H1 (cell line): Measurements from ENCODE around the gene BLTP3B. TPM values are rescaled to one million over a fixed set of nuclear protein-coding genes. Genes with fewer than 3 reads are reported as not detected.

Experiments used
- CTCF ChIA-PET: fragments of 300-600 bp; sonication (Branson Sonifier 250); formaldehyde crosslinking; loops from one replicate; lab custom pipeline; 2021; ENCODE audit not compliant: partially characterized antibody; lab: Charles Lee
- POLR2A ChIA-PET: fragments of 300-600 bp; sonication (Branson Sonifier 250); formaldehyde crosslinking; loops from one replicate; lab custom pipeline; 2021; ENCODE audit warnings: inconsistent platforms; ENCODE audit not compliant: partially characterized antibody; lab: Charles Lee
- DNase-seq, 2 experiments: peaks; one replicate each; pipeline versions ENCODE4 v3.0.0 to v3.0.0-alpha.2; 2010 to 2022; ENCODE audit warnings: low spot score in 2 of 2, low read depth in 1 of 2, mixed read lengths in 1 of 2
- FAIRE-seq: peaks from 2 replicates; lab custom pipeline; 2011; peaks lifted over from hg19 to GRCh38; lab: Jason Lieb, UNC
- H2AFZ ChIP-seq: 2 replicates; pipeline ENCODE4 v1.8.1; 2012; ENCODE audit warnings: low read length, inconsistent platforms
- H2AK5ac ChIP-seq: 2 replicates; pipeline ENCODE4 v1.6.1; 2013; ENCODE audit warnings: low read depth, low read length
- H2BK120ac ChIP-seq: replicated peaks from 2 replicates; pipeline ENCODE3; 2013; ENCODE audit warnings: low read depth, low read length, inconsistent platforms
- H2BK12ac ChIP-seq: 2 replicates; pipeline ENCODE4 v1.6.1; 2013; ENCODE audit warnings: low read depth, low read length
- H2BK15ac ChIP-seq: 2 replicates; pipeline ENCODE4 v1.6.1; 2013; ENCODE audit warnings: low read length
- H2BK20ac ChIP-seq: 2 replicates; pipeline ENCODE4 v1.6.1; 2013; ENCODE audit warnings: low read length
- H2BK5ac ChIP-seq: 2 replicates; pipeline ENCODE4 v1.6.1; 2013; ENCODE audit warnings: low read depth, low read length
- H3K14ac ChIP-seq: 2 replicates; pipeline ENCODE4 v1.6.1; 2013; ENCODE audit warnings: inconsistent platforms; ENCODE audit not compliant: insufficient read length
- H3K18ac ChIP-seq: 2 replicates; pipeline ENCODE4 v1.6.1; 2013; ENCODE audit warnings: low read length; ENCODE audit errors: extremely low read depth
- H3K23ac ChIP-seq: 2 replicates; pipeline ENCODE4 v1.6.1; 2013; ENCODE audit warnings: inconsistent platforms; ENCODE audit not compliant: insufficient read length
- H3K23me2 ChIP-seq: 2 replicates; pipeline ENCODE4 v1.6.1; 2013; ENCODE audit warnings: low read depth, low read length
- H3K27ac ChIP-seq: 2 replicates; pipeline ENCODE4 v1.6.1; 2011; ENCODE audit warnings: low read depth, low read length, inconsistent platforms
- H3K27me3 ChIP-seq, 4 experiments: replicated peaks in 1 of 4; 1 replicate in 1 of 4; 2 replicates in 3 of 4; pipeline versions ENCODE4 v1.6.1 to v1.8.1; 2011 to 2013; ENCODE audit warnings: low read length in 3 of 4, mild to moderate bottlenecking in 3 of 4, inconsistent platforms in 2 of 4, mixed read lengths in 2 of 4, moderate library complexity in 1 of 4; ENCODE audit not compliant: control insufficient read depth in 3 of 4, insufficient read depth in 3 of 4; ENCODE audit errors: extremely low read depth in 1 of 4
- H3K36me3 ChIP-seq, 4 experiments: 2 replicates each; pipeline versions ENCODE4 v1.6.1 to v1.8.1; 2011 to 2013; ENCODE audit warnings: mild to moderate bottlenecking in 4 of 4, low read length in 3 of 4, moderate library complexity in 2 of 4, control low read depth in 1 of 4, inconsistent platforms in 1 of 4; ENCODE audit not compliant: insufficient read depth in 4 of 4, control insufficient read depth in 2 of 4
- H3K4ac ChIP-seq: replicated peaks from 2 replicates; pipeline ENCODE3; 2013; ENCODE audit warnings: low read length, low read depth, mixed read lengths, inconsistent platforms; ENCODE audit not compliant: insufficient read length
- H3K4me1 ChIP-seq, 4 experiments: replicated peaks in 1 of 4; 1 replicate in 1 of 4; 2 replicates in 3 of 4; pipeline versions ENCODE4 v1.6.1 to v1.8.1; 2011 to 2013; ENCODE audit warnings: low read length in 3 of 4, inconsistent platforms in 2 of 4, mixed read lengths in 1 of 4; ENCODE audit not compliant: insufficient read depth in 4 of 4, control insufficient read depth in 3 of 4
- H3K4me2 ChIP-seq, 2 experiments: 2 replicates each; pipeline versions ENCODE4 v1.6.1 to v1.8.1; 2011 to 2013; ENCODE audit warnings: low read depth in 2 of 2, low read length in 2 of 2, control low read depth in 1 of 2, inconsistent platforms in 1 of 2, mild to moderate bottlenecking in 1 of 2; ENCODE audit not compliant: insufficient read depth in 1 of 2
- H3K4me3 ChIP-seq, 4 experiments: fragments of 200-600, 300-600 bp in 1 of 4; sonication (generic), shearing (Covaris generic), sonication (Bioruptor Twin) in 1 of 4; 2 replicates each; pipeline versions ENCODE4 v1.5.1 to v1.8.1; 2011 to 2016; ENCODE audit warnings: low read length in 4 of 4, low read depth in 3 of 4, control low read depth in 2 of 4, inconsistent platforms in 2 of 4, mild to moderate bottlenecking in 2 of 4, mixed read lengths in 1 of 4, moderate library complexity in 1 of 4; ENCODE audit not compliant: insufficient read depth in 2 of 4; ENCODE audit errors: extremely low read depth in 1 of 4
- H3K56ac ChIP-seq: replicated peaks from 2 replicates; pipeline ENCODE3; 2013; ENCODE audit warnings: low read depth, mild to moderate bottlenecking, mixed read lengths, low read length, inconsistent platforms; ENCODE audit not compliant: insufficient read length
- H3K79me1 ChIP-seq: 2 replicates; pipeline ENCODE4 v1.6.1; 2013; ENCODE audit warnings: low read depth, low read length, control low read depth
- H3K79me2 ChIP-seq, 2 experiments: 2 replicates each; pipeline versions ENCODE4 v1.6.1 to v1.8.1; 2012 to 2013; ENCODE audit warnings: low read length in 2 of 2, mild to moderate bottlenecking in 2 of 2, inconsistent platforms in 1 of 2; ENCODE audit not compliant: insufficient read depth in 2 of 2, control insufficient read depth in 1 of 2
- H3K9ac ChIP-seq, 4 experiments: replicated peaks in 1 of 4; 1 replicate in 1 of 4; 2 replicates in 3 of 4; pipeline versions ENCODE4 v1.6.1 to v1.8.1; 2011 to 2013; ENCODE audit warnings: low read depth in 3 of 4, low read length in 3 of 4, control low read depth in 2 of 4, mild to moderate bottlenecking in 2 of 4, moderate library complexity in 2 of 4, inconsistent platforms in 1 of 4; ENCODE audit errors: extremely low read depth in 1 of 4
- H3K9me3 ChIP-seq, 2 experiments: 2 replicates each; pipeline versions ENCODE4 v1.6.1 to v1.8.1; 2012 to 2013; ENCODE audit warnings: mild to moderate bottlenecking in 2 of 2, moderate library complexity in 2 of 2, control low read depth in 1 of 2, inconsistent platforms in 1 of 2, low read depth in 1 of 2, low read length in 1 of 2, mixed read lengths in 1 of 2; ENCODE audit not compliant: insufficient read depth in 2 of 2
- H4K20me1 ChIP-seq, 2 experiments: replicated peaks in 1 of 2; 2 replicates each; pipeline versions ENCODE3 to v1.8.1; 2011 to 2013; ENCODE audit warnings: inconsistent platforms in 2 of 2, low read length in 2 of 2, mild to moderate bottlenecking in 1 of 2; ENCODE audit not compliant: insufficient read depth in 2 of 2, control insufficient read depth in 1 of 2
- H4K5ac ChIP-seq: 2 replicates; pipeline ENCODE4 v1.6.1; 2013; ENCODE audit warnings: low read length, low read depth, mixed read lengths, inconsistent platforms; ENCODE audit not compliant: insufficient read length
- H4K8ac ChIP-seq: 2 replicates; pipeline ENCODE4 v1.8.0; 2013; ENCODE audit warnings: mild to moderate bottlenecking, moderate library complexity, low read length, inconsistent platforms; ENCODE audit not compliant: insufficient read depth; ENCODE audit errors: extremely low read depth
- H4K91ac ChIP-seq: replicated peaks from 2 replicates; pipeline ENCODE3; 2013; ENCODE audit warnings: low read length, mixed read lengths, inconsistent platforms; ENCODE audit not compliant: insufficient read length
- CBX8 ChIP-seq: fragments of 300-800, 300-1000 bp; sonication (generic); IDR thresholded peaks from 2 replicates; pipeline ENCODE4 v1.7.1; 2016; ENCODE audit warnings: low read depth, low read length, borderline replicate concordance
- FOSL1 ChIP-seq: IDR thresholded peaks from 2 replicates; pipeline ENCODE4 v1.6.1; 2011; ENCODE audit warnings: mild to moderate bottlenecking, low read depth, low read length, moderate library complexity; ENCODE audit not compliant: insufficient read depth
- GTF2F1 ChIP-seq: IDR thresholded peaks from 2 replicates; pipeline ENCODE4 v1.6.1; 2012; ENCODE audit warnings: low read depth, low read length, improper control_type of control experiment, borderline replicate concordance
- PHF8 ChIP-seq: fragments of 200-600 bp; sonication (generic); conservative IDR thresholded peaks from 2 replicates; pipeline ENCODE4 v1.7.1; 2012; ENCODE audit warnings: low read depth, mild to moderate bottlenecking, inconsistent platforms, low read length, moderate library complexity
- POLR2AphosphoS5 ChIP-seq: IDR thresholded peaks from 2 replicates; pipeline ENCODE4 v1.6.1; 2011; ENCODE audit warnings: low read depth, low read length
- RFX5 ChIP-seq: IDR thresholded peaks from 2 replicates; pipeline ENCODE4 v1.6.1; 2011; ENCODE audit warnings: low read depth, low read length, improper control_type of control experiment, borderline replicate concordance
- RNF2 ChIP-seq: fragments of 200-900, 300-1000 bp; sonication (generic); IDR thresholded peaks from 2 replicates; pipeline ENCODE4 v1.7.1; 2016; ENCODE audit warnings: borderline replicate concordance, low read depth, mild to moderate bottlenecking, antibody characterized with exemption, low read length; ENCODE audit not compliant: poor library complexity, severe bottlenecking; ENCODE audit errors: missing control alignments
- SIN3A ChIP-seq, 2 experiments: IDR thresholded peaks in 1 of 2; conservative IDR thresholded peaks in 1 of 2; 2 replicates each; pipeline ENCODE4 v1.6.1; 2011 to 2012; ENCODE audit warnings: low read length in 2 of 2, improper control_type of control experiment in 1 of 2, low read depth in 1 of 2, mild to moderate bottlenecking in 1 of 2
- SRF ChIP-seq: IDR thresholded peaks from 2 replicates; pipeline ENCODE4 v1.6.1; 2011; ENCODE audit warnings: mild to moderate bottlenecking, low read depth, low read length, moderate library complexity
- SUZ12 ChIP-seq: fragments of 200-600 bp; sonication (generic); IDR thresholded peaks from 2 replicates; pipeline ENCODE4 v1.6.1; 2012; ENCODE audit warnings: mild to moderate bottlenecking, inconsistent platforms, low read length, moderate library complexity, mixed read lengths
- TAF1 ChIP-seq: IDR thresholded peaks from 2 replicates; pipeline ENCODE4 v1.6.1; 2011; ENCODE audit warnings: mild to moderate bottlenecking, low read depth, low read length
- TEAD4 ChIP-seq: IDR thresholded peaks from 2 replicates; pipeline ENCODE4 v1.6.1; 2012; ENCODE audit warnings: low read depth, low read length, inconsistent platforms, mixed read lengths
- YY1 ChIP-seq: IDR thresholded peaks from 2 replicates; pipeline ENCODE4 v1.6.1; 2011; ENCODE audit warnings: low read depth, mild to moderate bottlenecking, low read length
- WGBS, 2 experiments: shearing (Covaris generic) in 1 of 2; methylation state at CpG; one replicate each; pipeline versions ENCODE4 v1.1.6 to v1.1.7; 2013 to 2015; ENCODE audit warnings: low lambda C conversion rate in 2 of 2, mixed read lengths in 2 of 2, inconsistent platforms in 1 of 2, low coverage in 1 of 2, missing lambda C conversion rate in 1 of 2; ENCODE audit not compliant: insufficient replicate concordance in 2 of 2, insufficient coverage in 1 of 2, insufficient read length in 1 of 2; ENCODE audit errors: extremely low coverage in 1 of 2, missing lambda C conversion rate in 1 of 2; 5-methylcytosine and 5-hydroxymethylcytosine counted together
- polyA plus RNA-seq, 7 experiments: library from polyadenylated mRNA; depleted of rRNA in 3 of 7; stranded (reverse) in 5 of 7; unstranded in 2 of 7; fragments of >200 nt in 5 of 7; fragments of 200-250 nt in 2 of 7; gene quantifications; 1 replicate in 5 of 7; 2 replicates in 1 of 7; 4 replicates in 1 of 7; pipeline versions ENCODE4 v1.2.1 to v1.2.3, GENCODE V29; 2011 to 2013; ENCODE audit warnings: missing spikeins in 2 of 7, mixed read lengths in 2 of 7
- total RNA-seq: library from RNA; stranded (reverse); fragmentation: NEBNext Ultra II Directional; extraction: Animal tissue kit (Norgen Biotek cat#: 25700); gene quantifications from 2 replicates; pipeline ENCODE4 v1.2.1, GENCODE V29; 2021

BLTP3B gene
- total and polyA plus RNA-seq, 2 of the 8 experiments (the other 6 are each of a cell fraction or from before 2014, with no cell fraction given) = 7.0 to 28.6 TPM

GRCh38 chr12:100141666-100141997 is 1.0 kb downstream of the BLTP3B start:
- Histone ChIP-seq H3K4me1 (peaks cover 2 to 5% (median 2%) of the 10 kb centered on the region in 4 experiments; a peak in 3 of 7 replicates), H3K18ac (no peak overlapping the region), H2AFZ (0 out of 2 replicates have a peak overlapping the region, but pooled peaks have one; percentile 36), H2BK20ac (no peak overlapping the region), H4K20me1 (peaks cover 8 to 9% of the 10 kb centered on the region in 2 experiments), H3K79me2 (peaks cover 3 to 52% of the 10 kb centered on the region in 2 experiments; a peak in 2 of 4 replicates), H3K4ac (no peak overlapping the region), H3K4me3 (peak overlapping the region; percentile 92 to 97 (median 97)), H3K56ac (no peak overlapping the region), H3K4me2 (peak overlapping the region; percentile 91 to 93), H2BK120ac (no peak overlapping the region), H4K91ac (no peak overlapping the region), H3K36me3 (no peaks in the 10 kb centered on the region), H3K79me1 (peaks cover 5% of the 10 kb centered on the region), H3K27ac (no peak overlapping the region), H3K23ac (no peak overlapping the region), H3K14ac (no peak overlapping the region), H4K8ac (no peak overlapping the region), H2BK5ac (no peak overlapping the region), H4K5ac (no peak overlapping the region), H2AK5ac (no peak overlapping the region), H3K27me3 (no peaks in the 10 kb centered on the region), H3K23me2 (no peaks in the 10 kb centered on the region; the same call in 1 of the 2 replicates), H2BK15ac (no peak overlapping the region), H3K9ac (peak overlapping the region in 3 of 4 experiments; percentile 89 to 99 (median 96); a peak in 6 of 7 replicates), H2BK12ac (0 out of 2 replicates have a peak overlapping the region, but pooled peaks have one; percentile 60), H3K9me3 (peaks cover 0 to 9% of the 10 kb centered on the region in 2 experiments; a peak in 2 of 4 replicates)
- CTCF ChIA-PET = no interaction called here
- 36% methylated on average over 6 of the region's 6 CpGs; no CpG with 5 or more reads in 1 of the 2 experiments for WGBS, 2 experiments
- FAIRE-seq (no peak), DNase-seq (no peak)
- POLR2A ChIA-PET = no interaction called here
- TF ChIP-seq SRF (no peak), GTF2F1 (no peak), YY1 (no peak), PHF8 (no peak), TAF1 (no peak), CBX8 (no peak), RFX5 (no peak), SIN3A (conservative IDR thresholded peaks at IDR 0.05 in 1 of 2, IDR thresholded peaks at IDR 0.05 in 1 of 2; ENCODE audit: low read depth in 1 of 2, low read length in 2 of 2) (no peak), SUZ12 (no peak), RNF2 (no peak), TEAD4 (no peak), FOSL1 (no peak), POLR2AphosphoS5 (no peak)
